CD4-positive, CD25-positive, alpha-beta regulatory T cell (primary cell): ENCODE results near the gene DIAPH2. TPM values are rescaled to one million over a fixed set of nuclear protein-coding genes. Genes with fewer than 3 reads are reported as not detected.

Source experiments
- ATAC-seq, 2 donors: fragments of 150-1000 bp; cut with Tn5 transposase; one replicate each; pipeline ENCODE4 v1.10.0; 2021; ENCODE audit warnings: low read depth in 2 of 2, moderate number of reproducible peaks in 2 of 2, moderate library complexity in 1 of 2
- DNase-seq, 3 donors: peaks; one replicate each; pipeline versions ENCODE4 v3.0.0 to v3.0.0-alpha.2; 2012 to 2022; ENCODE audit warnings: mixed read lengths in 1 of 3
- H3K27ac ChIP-seq: one replicate; pipeline ENCODE4 v1.7.0; 2013; ENCODE audit warnings: mild to moderate bottlenecking, low read length; ENCODE audit not compliant: insufficient read depth, poor library complexity, severe bottlenecking
- H3K27me3 ChIP-seq: one replicate; pipeline ENCODE4 v1.7.0; 2013; ENCODE audit warnings: low read length; ENCODE audit not compliant: control insufficient read depth, insufficient read depth
- H3K36me3 ChIP-seq: one replicate; pipeline ENCODE4 v1.7.0; 2013; ENCODE audit warnings: mild to moderate bottlenecking, low read length, moderate library complexity; ENCODE audit not compliant: control insufficient read depth, insufficient read depth
- H3K4me1 ChIP-seq: 2 replicates; pipeline ENCODE4 v1.7.0; 2013; ENCODE audit warnings: mild to moderate bottlenecking, low read length; ENCODE audit not compliant: insufficient read depth, control insufficient read depth, poor library complexity, severe bottlenecking
- H3K4me3 ChIP-seq: one replicate; pipeline ENCODE4 v1.7.0; 2013; ENCODE audit warnings: low read depth, mild to moderate bottlenecking, low read length, moderate library complexity
- H3K9me3 ChIP-seq, 2 experiments: 1 replicate in 1 of 2; 2 replicates in 1 of 2; pipeline ENCODE4 v1.7.0; 2013; ENCODE audit warnings: low read length in 2 of 2, mild to moderate bottlenecking in 1 of 2, moderate library complexity in 1 of 2; ENCODE audit not compliant: control insufficient read depth in 2 of 2
- H3K27ac Mint-ChIP-seq, 3 donors: one replicate each; pipeline ENCODE4 v1.8.0; 2020 to 2022; ENCODE audit warnings: mild to moderate bottlenecking in 3 of 3, mixed read lengths in 3 of 3, moderate library complexity in 2 of 3
- H3K27me3 Mint-ChIP-seq: one replicate; pipeline ENCODE4 v1.8.0; 2022; ENCODE audit warnings: mild to moderate bottlenecking, mixed read lengths
- H3K36me3 Mint-ChIP-seq: one replicate; pipeline ENCODE4 v1.8.0; 2020; ENCODE audit warnings: mixed read lengths
- H3K4me1 Mint-ChIP-seq, 4 donors: one replicate each; pipeline ENCODE4 v1.8.0; 2020 to 2022; ENCODE audit warnings: mixed read lengths in 4 of 4, mild to moderate bottlenecking in 1 of 4
- H3K4me3 Mint-ChIP-seq, 4 donors: one replicate each; pipeline ENCODE4 v1.8.0; 2020 to 2022; ENCODE audit warnings: mild to moderate bottlenecking in 4 of 4, mixed read lengths in 4 of 4, moderate library complexity in 3 of 4
- H3K9me3 Mint-ChIP-seq, 7 donors: one replicate each; pipeline ENCODE4 v1.8.0; 2020 to 2022; ENCODE audit warnings: mixed read lengths in 7 of 7, mild to moderate bottlenecking in 3 of 7, moderate library complexity in 2 of 7
- polyA plus RNA-seq, 4 donors: library from polyadenylated mRNA; unstranded; fragments of 300-500 nt; fragmentation: Illumina TruSeq; gene quantifications; one replicate each; pipeline ENCODE4 v1.2.3, GENCODE V29; 2021
- total RNA-seq: library from RNA; stranded (reverse); gene quantifications from one replicate; pipeline ENCODE4 v1.2.3, GENCODE V29; 2022

The DIAPH2 gene
- total and polyA plus RNA-seq, 5 donors from 2014 or later, result 6.3 to 17.0 (median 6.6) TPM

DNA sequence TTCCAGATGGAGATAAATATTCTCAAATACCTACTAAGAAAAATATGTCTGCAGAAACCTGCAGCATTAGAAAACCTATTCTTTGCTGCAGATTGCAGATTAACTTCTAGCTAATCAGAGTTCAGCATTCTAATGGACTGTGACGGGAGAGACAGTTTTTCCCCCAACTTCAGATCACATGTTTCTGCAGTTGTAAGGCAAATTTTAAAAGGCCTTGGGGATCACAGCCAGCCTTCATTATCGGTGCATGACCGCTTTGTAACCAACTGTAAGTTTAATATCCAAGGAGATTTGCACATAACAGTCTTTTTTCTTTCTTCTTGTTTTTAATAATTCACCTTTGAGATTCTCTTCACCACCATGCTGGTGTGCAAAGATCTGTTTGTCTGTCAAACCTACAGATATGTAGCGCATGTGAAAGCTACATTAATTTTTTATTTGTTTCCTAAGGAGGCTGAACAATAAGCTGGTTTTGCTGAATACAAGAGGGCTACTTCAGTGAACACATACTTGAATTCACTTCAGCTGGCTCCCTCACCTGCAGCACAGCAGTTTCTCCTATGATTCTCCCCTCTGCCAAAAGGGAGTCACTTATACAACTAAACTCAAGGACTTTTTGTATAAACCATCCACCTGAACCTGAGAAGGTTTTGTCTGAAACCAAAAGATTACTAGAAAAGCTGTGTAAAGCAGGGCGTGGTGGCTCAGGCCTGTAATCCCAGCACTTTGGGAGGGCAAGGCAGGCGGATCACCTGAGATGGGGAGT lies 687.5 kb downstream of the DIAPH2 start:
- ATAC-seq, result no peak
- H3K27ac Mint-ChIP-seq, result no peak overlapping the region
- Histone ChIP-seq H3K36me3 (no peaks in the 10 kb centered on the region), H3K27ac (no peak overlapping the region), H3K4me1 (no peaks in the 10 kb centered on the region), H3K27me3 (no peaks in the 10 kb centered on the region), H3K9me3 (no peaks in the 10 kb centered on the region), H3K4me3 (no peak overlapping the region)
- no peak for DNase-seq
- H3K4me1 Mint-ChIP-seq, result no peaks in the 10 kb centered on the region
- no peak overlapping the region for H3K4me3 Mint-ChIP-seq
- no peaks in the 10 kb centered on the region for H3K27me3 Mint-ChIP-seq
- peaks cover 0 to 1% (median 0%) of the 10 kb centered on the region in 7 donors for H3K9me3 Mint-ChIP-seq
- peaks cover 10% of the 10 kb centered on the region for H3K36me3 Mint-ChIP-seq

DNA sequence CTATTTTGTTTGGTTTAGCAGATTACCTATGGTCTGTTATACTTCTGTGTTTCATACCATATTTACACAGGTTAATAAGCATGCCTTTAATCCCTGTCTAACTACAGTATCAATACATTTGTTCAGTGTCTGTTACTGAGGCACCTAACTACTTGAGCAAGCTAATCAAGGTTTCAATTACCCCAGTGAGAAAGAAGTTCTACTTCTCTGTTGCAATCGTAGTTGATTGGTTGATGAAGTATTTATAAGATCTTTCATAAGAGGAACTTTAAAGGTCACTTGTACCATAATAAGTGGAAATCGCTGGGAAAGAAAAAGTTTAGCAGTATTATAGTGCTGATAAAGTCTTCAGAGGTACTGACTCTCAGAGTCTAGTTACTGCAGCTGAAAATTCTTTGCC lies 689.6 kb downstream of the DIAPH2 start:
- Histone ChIP-seq H3K4me3 (no peak overlapping the region), H3K4me1 (no peaks in the 10 kb centered on the region), H3K36me3 (no peaks in the 10 kb centered on the region), H3K27me3 (no peaks in the 10 kb centered on the region), H3K27ac (no peak overlapping the region), H3K9me3 (no peaks in the 10 kb centered on the region)
- ATAC-seq (no peak), DNase-seq (no peak)
- Mint-ChIP-seq H3K4me1 (no peaks in the 10 kb centered on the region), H3K36me3 (peaks cover 7% of the 10 kb centered on the region), H3K27ac (no peak overlapping the region), H3K4me3 (no peak overlapping the region), H3K9me3 (peaks cover 0 to 1% (median 0%) of the 10 kb centered on the region in 7 donors), H3K27me3 (no peaks in the 10 kb centered on the region)

DNA sequence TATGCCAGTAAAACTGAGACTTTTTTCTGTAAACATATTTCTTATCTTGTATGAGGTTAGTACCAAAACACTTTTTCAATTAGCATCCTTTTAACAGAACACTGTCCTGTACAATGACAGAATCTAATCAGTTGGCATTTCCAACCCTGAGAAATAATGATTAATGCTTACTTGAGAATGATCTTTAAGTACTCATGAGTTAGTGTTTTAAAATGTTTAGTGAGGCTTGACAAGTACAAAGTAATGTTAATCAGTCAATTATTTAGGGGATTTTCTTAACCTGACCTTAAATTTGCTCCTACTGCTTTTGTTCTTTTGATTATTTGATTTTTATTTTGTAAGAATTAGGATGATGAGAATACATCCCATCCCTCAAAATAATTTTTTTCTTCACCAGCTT lies 695.6 kb downstream of the DIAPH2 start:
- ATAC-seq (no peak), DNase-seq (no peak)
- Mint-ChIP-seq H3K4me1 (no peaks in the 10 kb centered on the region), H3K27ac (no peak overlapping the region), H3K36me3 (no peaks in the 10 kb centered on the region), H3K27me3 (no peaks in the 10 kb centered on the region), H3K4me3 (no peak overlapping the region), H3K9me3 (no peaks in the 10 kb centered on the region)
- Histone ChIP-seq H3K36me3 (no peaks in the 10 kb centered on the region), H3K27me3 (no peaks in the 10 kb centered on the region), H3K4me1 (no peaks in the 10 kb centered on the region), H3K9me3 (no peaks in the 10 kb centered on the region), H3K27ac (no peak overlapping the region), H3K4me3 (no peak overlapping the region)

DNA sequence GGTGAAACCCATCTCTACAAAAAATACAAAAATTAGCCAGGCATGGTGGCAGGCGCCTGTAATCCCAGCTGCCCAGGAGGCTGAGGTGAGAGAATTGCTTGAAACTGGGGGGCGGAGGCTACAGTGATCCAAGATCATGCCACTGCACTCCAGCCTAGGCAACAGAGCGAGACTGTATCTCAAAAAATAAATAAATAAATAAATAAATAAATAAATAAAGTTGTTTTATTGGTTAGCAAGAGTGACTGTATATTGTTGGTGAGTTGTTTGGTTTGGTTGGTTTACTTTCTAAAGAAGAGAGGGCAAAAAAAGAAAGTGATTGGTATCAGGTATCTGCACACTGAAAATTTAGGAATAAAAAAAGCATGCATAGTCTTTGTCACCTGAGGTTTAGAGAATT lies 700.0 kb downstream of the DIAPH2 start:
- Histone ChIP-seq H3K9me3 (no peaks in the 10 kb centered on the region), H3K4me3 (no peak overlapping the region), H3K27me3 (no peaks in the 10 kb centered on the region), H3K36me3 (no peaks in the 10 kb centered on the region), H3K27ac (no peak overlapping the region), H3K4me1 (no peaks in the 10 kb centered on the region)
- no peak for DNase-seq
- Mint-ChIP-seq H3K4me1 (no peaks in the 10 kb centered on the region), H3K27me3 (no peaks in the 10 kb centered on the region), H3K9me3 (no peaks in the 10 kb centered on the region), H3K4me3 (no peak overlapping the region), H3K27ac (no peak overlapping the region), H3K36me3 (no peaks in the 10 kb centered on the region)
- no peak for ATAC-seq

DNA sequence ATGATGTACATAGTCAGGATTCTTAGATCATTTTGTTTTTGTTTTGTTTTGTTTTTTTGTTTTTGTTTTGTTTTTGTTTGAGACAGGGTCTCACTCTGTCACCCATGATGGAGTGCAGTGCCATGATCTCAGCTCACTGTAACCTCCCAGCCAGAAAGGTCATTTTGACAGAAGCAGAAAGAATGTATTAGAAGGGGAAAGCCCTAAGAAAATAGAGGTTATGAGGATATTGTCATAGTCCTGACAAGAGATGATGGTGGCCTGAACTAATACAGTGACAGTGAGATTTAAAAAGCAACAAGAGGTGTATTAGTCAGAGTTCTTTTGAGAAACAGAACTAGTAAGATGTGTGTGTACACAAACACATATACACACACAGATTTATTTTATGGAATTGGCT lies 702.4 kb downstream of the DIAPH2 start:
- no peak overlapping the region for H3K4me3 Mint-ChIP-seq

DNA sequence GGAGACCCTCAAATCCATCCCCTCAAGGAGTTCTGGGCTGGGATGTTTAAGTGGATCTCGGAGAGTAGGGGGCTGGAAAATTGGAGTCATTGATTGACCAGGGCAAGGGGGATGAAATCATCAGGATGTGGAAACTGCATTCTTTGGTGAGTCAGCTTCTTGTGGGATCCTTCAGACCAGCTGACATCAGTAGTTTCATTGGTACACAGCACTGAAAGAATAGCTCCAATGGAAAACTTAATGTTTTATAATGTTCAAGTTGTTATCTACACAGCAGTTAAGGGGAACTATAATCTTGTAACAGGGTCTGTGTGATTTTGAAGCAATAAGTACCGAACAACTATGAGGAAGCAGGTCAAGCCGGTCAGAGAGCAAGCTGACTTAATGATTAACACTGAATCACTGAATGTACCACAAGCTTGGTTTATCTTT lies 705.1 kb downstream of the DIAPH2 start:
- Mint-ChIP-seq H3K27me3 (no peaks in the 10 kb centered on the region), H3K4me1 (no peaks in the 10 kb centered on the region), H3K4me3 (no peak overlapping the region), H3K36me3 (no peaks in the 10 kb centered on the region), H3K9me3 (no peaks in the 10 kb centered on the region), H3K27ac (peak overlapping the region in 1 of 3 donors; percentile 9)
- Histone ChIP-seq H3K36me3 (no peaks in the 10 kb centered on the region), H3K9me3 (no peaks in the 10 kb centered on the region), H3K4me1 (no peaks in the 10 kb centered on the region), H3K4me3 (no peak overlapping the region), H3K27ac (no peak overlapping the region), H3K27me3 (no peaks in the 10 kb centered on the region)
- DNase-seq, result no peak
- no peak for ATAC-seq

More for the DNA sequence above, 702.4 kb downstream of the DIAPH2 start:
- no peaks in the 10 kb centered on the region for H3K36me3 Mint-ChIP-seq
- H3K36me3 ChIP-seq, result no peaks in the 10 kb centered on the region
- no peaks in the 10 kb centered on the region for H3K9me3 Mint-ChIP-seq
- H3K9me3 ChIP-seq, result no peaks in the 10 kb centered on the region
- no peak overlapping the region for H3K27ac Mint-ChIP-seq
- no peak overlapping the region for H3K27ac ChIP-seq
- DNase-seq (no peak), ATAC-seq (no peak)
- no peaks in the 10 kb centered on the region for H3K27me3 ChIP-seq
- no peaks in the 10 kb centered on the region for H3K4me1 ChIP-seq
- H3K27me3 Mint-ChIP-seq, result no peaks in the 10 kb centered on the region
- no peaks in the 10 kb centered on the region for H3K4me1 Mint-ChIP-seq
- H3K4me3 ChIP-seq, result no peak overlapping the region

DNA sequence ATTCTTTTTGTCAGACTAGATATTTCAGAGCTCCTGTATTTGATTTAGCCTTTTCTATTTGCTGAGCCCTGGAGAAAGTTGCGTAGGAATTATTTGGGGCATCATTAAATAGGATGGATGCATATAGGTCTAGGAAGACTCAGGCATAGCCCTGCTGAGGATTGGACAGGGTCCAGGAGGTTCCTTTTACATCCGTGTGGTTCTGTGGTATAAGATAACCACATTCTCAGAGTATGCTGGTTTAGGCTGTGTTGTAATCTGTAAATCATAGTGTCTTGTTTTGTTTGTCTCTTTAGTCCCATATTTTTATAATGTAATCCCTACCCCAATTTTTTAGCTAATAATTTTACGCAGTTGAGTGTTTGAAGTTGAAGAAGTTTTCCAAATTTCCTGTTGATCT lies 712.7 kb downstream of the DIAPH2 start:
- no peaks in the 10 kb centered on the region for H3K27me3 Mint-ChIP-seq
- Histone ChIP-seq H3K27ac (no peak overlapping the region), H3K36me3 (no peaks in the 10 kb centered on the region), H3K27me3 (no peaks in the 10 kb centered on the region), H3K4me1 (peaks cover 15% of the 10 kb centered on the region), H3K9me3 (no peaks in the 10 kb centered on the region), H3K4me3 (no peak overlapping the region)
- H3K27ac Mint-ChIP-seq, result peak overlapping the region in 1 of 3 donors; percentile 53
- H3K9me3 Mint-ChIP-seq, result no peaks in the 10 kb centered on the region
- no peaks in the 10 kb centered on the region for H3K36me3 Mint-ChIP-seq
- ATAC-seq, result no peak
- H3K4me1 Mint-ChIP-seq, result peaks cover 15 to 40% (median 28%) of the 10 kb centered on the region in 4 donors
- H3K4me3 Mint-ChIP-seq, result no peak overlapping the region
- no peak for DNase-seq

DNA sequence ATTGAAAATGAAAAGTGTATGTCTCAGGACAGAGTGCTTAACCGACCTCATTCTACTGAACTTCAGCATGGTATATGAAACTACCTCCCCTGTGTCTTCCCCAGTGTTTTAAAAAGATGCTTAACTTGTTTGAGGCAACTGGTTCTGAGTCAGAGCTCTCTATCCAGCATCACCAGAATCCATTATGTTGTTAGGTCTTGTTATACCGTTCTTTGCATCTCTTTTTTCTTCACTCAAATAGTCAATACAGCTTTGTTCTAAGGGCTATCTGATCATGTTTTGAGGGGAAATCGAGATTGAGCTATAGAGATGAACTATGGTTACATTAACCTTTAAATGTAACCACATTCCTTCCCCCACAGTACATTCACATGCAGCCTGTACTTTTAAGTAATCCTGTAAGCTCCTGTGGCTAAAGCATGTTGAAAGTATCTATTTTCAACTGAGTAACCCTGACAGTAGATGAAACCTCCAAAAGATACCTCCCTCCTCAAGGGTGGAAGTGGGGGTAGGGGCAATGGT lies 713.4 kb downstream of the DIAPH2 start:
- no peaks in the 10 kb centered on the region for H3K9me3 ChIP-seq
- no peaks in the 10 kb centered on the region for H3K27me3 ChIP-seq
- Mint-ChIP-seq H3K9me3 (no peaks in the 10 kb centered on the region), H3K4me3 (peak overlapping the region in 1 of 4 donors; percentile 44), H3K36me3 (no peaks in the 10 kb centered on the region), H3K4me1 (peaks cover 15 to 46% (median 28%) of the 10 kb centered on the region in 4 donors), H3K27me3 (no peaks in the 10 kb centered on the region), H3K27ac (peak overlapping the region in 1 of 3 donors; percentile 53)
- H3K4me3 ChIP-seq, result no peak overlapping the region
- DNase-seq (peak in 1 of 3 donors; percentile 56), ATAC-seq (no peak)
- H3K27ac ChIP-seq, result peak overlapping the region; percentile 14
- peaks cover 15% of the 10 kb centered on the region for H3K4me1 ChIP-seq
- no peaks in the 10 kb centered on the region for H3K36me3 ChIP-seq
